Keratinocyte (primary cell): ENCODE measurements around the gene DNPEP. TPM values are rescaled to one million over a fixed set of nuclear protein-coding genes. Genes with fewer than 3 reads are reported as not detected.

Experiments used
- DNase-seq: peaks from one replicate; pipeline ENCODE4 v3.0.0-alpha.2; 2011; ENCODE audit warnings: low read depth, missing footprints, low spot score
- FAIRE-seq: peaks from 2 replicates; lab custom pipeline; 2011; peaks lifted over from hg19 to GRCh38; lab: Jason Lieb, UNC
- H2AFZ ChIP-seq: 2 replicates; pipeline ENCODE4 v1.6.0; 2012; ENCODE audit warnings: low read length, control low read depth, inconsistent platforms; ENCODE audit not compliant: control insufficient read depth
- H3K27ac ChIP-seq: 2 replicates; pipeline ENCODE4 v1.5.1; 2011; ENCODE audit warnings: low read length; ENCODE audit not compliant: control insufficient read depth, insufficient read depth
- H3K27me3 ChIP-seq: 3 replicates; pipeline ENCODE4 v1.6.0; 2011; ENCODE audit warnings: low read length; ENCODE audit not compliant: control insufficient read depth, insufficient read depth; ENCODE audit errors: extremely low read depth
- H3K36me3 ChIP-seq, 2 experiments: 2 replicates in 1 of 2; 3 replicates in 1 of 2; pipeline ENCODE4 v1.5.1; 2011; ENCODE audit warnings: low read length in 2 of 2, mild to moderate bottlenecking in 1 of 2; ENCODE audit not compliant: control insufficient read depth in 2 of 2, insufficient read depth in 2 of 2; ENCODE audit errors: extremely low read depth in 1 of 2
- H3K4me1 ChIP-seq: 3 replicates; pipeline ENCODE4 v1.5.1; 2011; ENCODE audit warnings: low read length; ENCODE audit not compliant: control insufficient read depth, insufficient read depth; ENCODE audit errors: extremely low read depth
- H3K4me2 ChIP-seq: 3 replicates; pipeline ENCODE4 v1.6.0; 2011; ENCODE audit warnings: low read depth, low read length; ENCODE audit not compliant: control insufficient read depth, insufficient read depth; ENCODE audit errors: extremely low read depth
- H3K4me3 ChIP-seq, 3 experiments: fragments of 200-600 bp in 1 of 3; sonication (generic) in 1 of 3; 2 replicates in 2 of 3; 3 replicates in 1 of 3; pipeline ENCODE4 v1.5.1; 2011 to 2016; ENCODE audit warnings: low read length in 3 of 3, mild to moderate bottlenecking in 3 of 3, control low read depth in 2 of 3, inconsistent platforms in 1 of 3, low read depth in 1 of 3, mixed read lengths in 1 of 3, mixed run types in 1 of 3, moderate library complexity in 1 of 3; ENCODE audit not compliant: control insufficient read depth in 2 of 3, insufficient read depth in 2 of 3; ENCODE audit errors: extremely low read depth in 1 of 3
- H3K79me2 ChIP-seq: 2 replicates; pipeline ENCODE4 v1.6.0; 2012; ENCODE audit warnings: low read length; ENCODE audit not compliant: control insufficient read depth, insufficient read depth
- H3K9ac ChIP-seq: 3 replicates; pipeline ENCODE4 v1.6.0; 2011; ENCODE audit warnings: low read length; ENCODE audit not compliant: control insufficient read depth, insufficient read depth; ENCODE audit errors: extremely low read depth
- H3K9me1 ChIP-seq: 3 replicates; pipeline ENCODE4 v1.6.0; 2011; ENCODE audit warnings: low read length; ENCODE audit not compliant: control insufficient read depth, insufficient read depth; ENCODE audit errors: extremely low read depth
- H3K9me3 ChIP-seq: 2 replicates; pipeline ENCODE4 v1.5.1; 2012; ENCODE audit warnings: low read depth, low read length; ENCODE audit not compliant: control insufficient read depth
- H4K20me1 ChIP-seq: 3 replicates; pipeline ENCODE4 v1.6.0; 2011; ENCODE audit warnings: low read length; ENCODE audit not compliant: control insufficient read depth, insufficient read depth; ENCODE audit errors: extremely low read depth
- CTCF ChIP-seq, 3 experiments: IDR thresholded peaks in 1 of 3; conservative IDR thresholded peaks in 1 of 3; optimal IDR thresholded peaks in 1 of 3; 2 replicates in 2 of 3; 3 replicates in 1 of 3; pipeline versions ENCODE3 to v1.5.1; 2011; ENCODE audit warnings: low read length in 3 of 3, mild to moderate bottlenecking in 3 of 3, moderate library complexity in 2 of 3, control low read depth in 1 of 3, inconsistent platforms in 1 of 3; ENCODE audit not compliant: insufficient read depth in 2 of 3; ENCODE audit errors: extremely low read depth in 1 of 3
- EZH2 ChIP-seq: IDR thresholded peaks from one replicate; pipeline ENCODE4 v1.6.1; 2012; ENCODE audit warnings: inconsistent platforms, mild to moderate bottlenecking, low read length, moderate library complexity
- dilution Hi-C: fragments of 300-500 bp; cut with MboI; formaldehyde crosslinking; loops from one replicate; pipeline ENCODE4 v1.7.0; 2020; ENCODE audit warnings: low sequenced_read_pairs; ENCODE audit not compliant: extremely low pct_ligation_motif_present
- polyA plus RNA-seq, 5 experiments: library from polyadenylated mRNA; depleted of rRNA in 3 of 5; stranded (reverse) in 3 of 5; stranded (forward) in 1 of 5; unstranded in 1 of 5; fragments of >200 nt; gene quantifications; 1 replicate in 1 of 5; 2 replicates in 3 of 5; 3 replicates in 1 of 5; pipeline versions ENCODE4 v1.2.1 to v1.2.3, GENCODE V29; 2011 to 2012; ENCODE audit warnings: missing spikeins in 2 of 5, low read depth in 1 of 5, low replicate concordance in 1 of 5

DNPEP gene
- polyA plus RNA-seq, 1 donor (not counting 4 experiments of a cell fraction or from before 2014, with no cell fraction given), result 34.1 TPM

GRCh38 chr2:219362524-219363164 lies 25.1 kb downstream of the DNPEP start:
- Histone ChIP-seq H3K27ac (no peak overlapping the region), H3K79me2 (no peaks in the 10 kb centered on the region), H3K9ac (no peak overlapping the region), H2AFZ (no peak overlapping the region), H3K4me2 (no peak overlapping the region), H3K4me3 (no peak overlapping the region), H3K27me3 (peaks cover 25% of the 10 kb centered on the region), H3K36me3 (no peaks in the 10 kb centered on the region), H3K4me1 (peaks cover 6% of the 10 kb centered on the region), H4K20me1 (no peaks in the 10 kb centered on the region), H3K9me3 (no peaks in the 10 kb centered on the region), H3K9me1 (no peaks in the 10 kb centered on the region)
- TF ChIP-seq CTCF (optimal IDR thresholded peaks at IDR 0.05 in 1 of 3, IDR thresholded peaks at IDR 0.05 in 1 of 3, conservative IDR thresholded peaks at IDR 0.05 in 1 of 3; ENCODE audit: extremely low read depth in 1 of 3, insufficient read depth in 2 of 3, low read length in 3 of 3) (no peak), EZH2 (no peak)
- dilution Hi-C loops, result no loop called here
- no peak for DNase-seq
- FAIRE-seq, result peak; percentile 57

GRCh38 chr2:219362072-219362471 lies 25.6 kb downstream of the DNPEP start:
- Histone ChIP-seq H3K9me3 (no peaks in the 10 kb centered on the region), H3K9me1 (no peaks in the 10 kb centered on the region), H3K4me1 (peaks cover 6% of the 10 kb centered on the region), H3K27me3 (peaks cover 30% of the 10 kb centered on the region), H3K4me3 (no peak overlapping the region), H3K9ac (no peak overlapping the region), H3K79me2 (no peaks in the 10 kb centered on the region), H4K20me1 (no peaks in the 10 kb centered on the region), H3K27ac (no peak overlapping the region), H2AFZ (no peak overlapping the region), H3K4me2 (no peak overlapping the region), H3K36me3 (no peaks in the 10 kb centered on the region)
- dilution Hi-C loops, result no loop called here
- no peak for FAIRE-seq
- no peak for TF ChIP-seq CTCF (optimal IDR thresholded peaks at IDR 0.05 in 1 of 3, IDR thresholded peaks at IDR 0.05 in 1 of 3, conservative IDR thresholded peaks at IDR 0.05 in 1 of 3; ENCODE audit: extremely low read depth in 1 of 3, insufficient read depth in 2 of 3, low read length in 3 of 3)
- TF ChIP-seq EZH2, result no peak
- no peak for DNase-seq
